Smooth muscle cell (in vitro differentiated cells): Measurements from ENCODE around the gene DENND4C. TPM values are rescaled to one million over a fixed set of nuclear protein-coding genes. Genes with fewer than 3 reads are reported as not detected.

Experiments
- DNase-seq: peaks from one replicate; lab custom pipeline; 2025; ENCODE audit not compliant: unreplicated experiment; lab: John Stamatoyannopoulos, UW
- H2AFZ ChIP-seq: fragments of 200-600 bp; sonication (generic); 2 replicates; pipeline ENCODE4 v1.6.0; 2016; ENCODE audit warnings: antibody characterized with exemption, low read depth, mild to moderate bottlenecking
- H3F3A ChIP-seq: fragments of 200-600 bp; sonication (generic); 2 replicates; pipeline ENCODE4 v1.6.0; 2017; ENCODE audit warnings: antibody characterized with exemption, low read depth
- H3K27ac ChIP-seq: fragments of 200-600 bp; sonication (generic); 2 replicates; pipeline ENCODE4 v1.5.1; 2016; ENCODE audit warnings: low read depth, mild to moderate bottlenecking
- H3K27me3 ChIP-seq: fragments of 200-600 bp; sonication (generic); 2 replicates; pipeline ENCODE4 v1.6.1; 2016; ENCODE audit warnings: low read depth, mild to moderate bottlenecking
- H3K36me3 ChIP-seq: fragments of 200-600 bp; sonication (generic); 2 replicates; pipeline ENCODE4 v1.5.1; 2016; ENCODE audit warnings: low read depth
- H3K4me1 ChIP-seq: fragments of 200-600 bp; sonication (generic); 2 replicates; pipeline ENCODE4 v1.5.1; 2016; ENCODE audit warnings: low read depth
- H3K4me2 ChIP-seq: fragments of 200-600 bp; sonication (generic); 2 replicates; pipeline ENCODE4 v1.6.0; 2016; ENCODE audit warnings: mild to moderate bottlenecking
- H3K4me3 ChIP-seq: fragments of 200-600 bp; sonication (generic); 2 replicates; pipeline ENCODE4 v1.5.1; 2016; ENCODE audit warnings: mild to moderate bottlenecking
- H3K79me2 ChIP-seq: fragments of 200-600 bp; sonication (generic); 2 replicates; pipeline ENCODE4 v1.6.0; 2016; ENCODE audit warnings: low read depth, mild to moderate bottlenecking
- H3K9ac ChIP-seq: fragments of 200-600 bp; sonication (generic); 2 replicates; pipeline ENCODE4 v1.6.0; 2016; ENCODE audit warnings: low read depth
- H3K9me3 ChIP-seq: fragments of 200-600 bp; sonication (generic); replicated peaks from 2 replicates; pipeline ENCODE4 v1.5.1; 2016; ENCODE audit warnings: low read depth
- H4K20me1 ChIP-seq: fragments of 200-600 bp; sonication (generic); 2 replicates; pipeline ENCODE4 v1.6.0; 2016; ENCODE audit warnings: low read depth
- CTCF ChIP-seq: fragments of 200-600 bp; sonication (generic); IDR thresholded peaks from 2 replicates; pipeline ENCODE4 v1.5.1; 2017; ENCODE audit warnings: borderline replicate concordance, mild to moderate bottlenecking, antibody characterized with exemption; ENCODE audit not compliant: insufficient read depth, poor library complexity, severe bottlenecking
- WGBS: methylation state at CpG from one replicate; pipeline ENCODE4 v1.1.7; 2016; ENCODE audit warnings: low lambda C conversion rate; 5-methylcytosine and 5-hydroxymethylcytosine counted together
- polyA plus RNA-seq: library from polyadenylated mRNA; unstranded; fragments of >200 nt; fragmentation: Nextera tagmentation; extraction: Ambion mirVana; gene quantifications from 2 replicates; pipeline ENCODE4 v1.2.1, GENCODE V29; 2016
- total RNA-seq: library from RNA; depleted of rRNA; stranded (reverse); fragments of >200 nt; gene quantifications from 2 replicates; pipeline ENCODE4 v1.2.3, GENCODE V29; 2014

DENND4C gene
- total and polyA plus RNA-seq, 2 experiments from 2014 or later: 4.0 to 24.8 TPM

GRCh38 chr9:19270421-19270949 lies 40.0 kb downstream of the DENND4C start:
- no peak overlapping the region for H3K9ac ChIP-seq
- H3K9me3 ChIP-seq: no peaks in the 10 kb centered on the region
- H2AFZ ChIP-seq: no peak overlapping the region
- no peak overlapping the region for H3K4me2 ChIP-seq
- H3K4me3 ChIP-seq: no peak overlapping the region
- TF ChIP-seq CTCF: no peak
- WGBS: 100% methylated on average over 1 of the region's 1 CpG
- H4K20me1 ChIP-seq: peaks cover 48% of the 10 kb centered on the region
- no peaks in the 10 kb centered on the region for H3K27me3 ChIP-seq
- peaks cover 4% of the 10 kb centered on the region for H3K36me3 ChIP-seq
- no peaks in the 10 kb centered on the region for H3K4me1 ChIP-seq
- H3F3A ChIP-seq: no peaks in the 10 kb centered on the region
- H3K79me2 ChIP-seq: peaks cover 76% of the 10 kb centered on the region
- DNase-seq: no peak
- H3K27ac ChIP-seq: no peak overlapping the region

GRCh38 chr9:19271081-19271480 lies 40.6 kb downstream of the DENND4C start:
- Histone ChIP-seq H2AFZ (no peak overlapping the region), H3K27ac (no peak overlapping the region), H3K4me1 (no peaks in the 10 kb centered on the region), H3K27me3 (no peaks in the 10 kb centered on the region), H3F3A (no peaks in the 10 kb centered on the region), H3K9me3 (no peaks in the 10 kb centered on the region), H4K20me1 (peaks cover 52% of the 10 kb centered on the region), H3K4me2 (no peak overlapping the region), H3K79me2 (peaks cover 79% of the 10 kb centered on the region), H3K9ac (no peak overlapping the region), H3K36me3 (peaks cover 4% of the 10 kb centered on the region), H3K4me3 (no peak overlapping the region)
- TF ChIP-seq CTCF: no peak
- 94% methylated on average over 4 of the region's 4 CpGs for WGBS
- DNase-seq: no peak

- no peaks in the 10 kb centered on the region for H3F3A ChIP-seq
- peaks cover 56% of the 10 kb centered on the region for H3K79me2 ChIP-seq
- H3K27me3 ChIP-seq: no peaks in the 10 kb centered on the region
- H2AFZ ChIP-seq: no peak overlapping the region
- no peaks in the 10 kb centered on the region for H3K9me3 ChIP-seq
- TF ChIP-seq CTCF: no peak
- H3K4me3 ChIP-seq: no peak overlapping the region
- peaks cover 54% of the 10 kb centered on the region for H4K20me1 ChIP-seq
- no peaks in the 10 kb centered on the region for H3K36me3 ChIP-seq
- H3K27ac ChIP-seq: no peak overlapping the region
- no peaks in the 10 kb centered on the region for H3K4me1 ChIP-seq
- H3K4me2 ChIP-seq: no peak overlapping the region
- no peak overlapping the region for H3K9ac ChIP-seq
- no peak for DNase-seq
Observed at GRCh38 chr9:19281801-19282200, 51.3 kb downstream of the DENND4C start.

GRCh38 chr9:19283072-19283710 lies 52.7 kb downstream of the DENND4C start:
- H3F3A ChIP-seq: no peaks in the 10 kb centered on the region
- no peak overlapping the region for H3K4me2 ChIP-seq
- H3K9me3 ChIP-seq: no peaks in the 10 kb centered on the region
- H3K27me3 ChIP-seq: no peaks in the 10 kb centered on the region
- peaks cover 49% of the 10 kb centered on the region for H4K20me1 ChIP-seq
- no peaks in the 10 kb centered on the region for H3K4me1 ChIP-seq
- peaks cover 42% of the 10 kb centered on the region for H3K79me2 ChIP-seq
- no peak for DNase-seq
- H2AFZ ChIP-seq: no peak overlapping the region
- no peak for TF ChIP-seq CTCF
- no peak overlapping the region for H3K4me3 ChIP-seq
- no peak overlapping the region for H3K9ac ChIP-seq
- WGBS: 95% methylated on average over 5 of the region's 5 CpGs
- no peaks in the 10 kb centered on the region for H3K36me3 ChIP-seq
- no peak overlapping the region for H3K27ac ChIP-seq
